ENCODE data around the gene ASIC4.

Gene ASIC4

DNA sequence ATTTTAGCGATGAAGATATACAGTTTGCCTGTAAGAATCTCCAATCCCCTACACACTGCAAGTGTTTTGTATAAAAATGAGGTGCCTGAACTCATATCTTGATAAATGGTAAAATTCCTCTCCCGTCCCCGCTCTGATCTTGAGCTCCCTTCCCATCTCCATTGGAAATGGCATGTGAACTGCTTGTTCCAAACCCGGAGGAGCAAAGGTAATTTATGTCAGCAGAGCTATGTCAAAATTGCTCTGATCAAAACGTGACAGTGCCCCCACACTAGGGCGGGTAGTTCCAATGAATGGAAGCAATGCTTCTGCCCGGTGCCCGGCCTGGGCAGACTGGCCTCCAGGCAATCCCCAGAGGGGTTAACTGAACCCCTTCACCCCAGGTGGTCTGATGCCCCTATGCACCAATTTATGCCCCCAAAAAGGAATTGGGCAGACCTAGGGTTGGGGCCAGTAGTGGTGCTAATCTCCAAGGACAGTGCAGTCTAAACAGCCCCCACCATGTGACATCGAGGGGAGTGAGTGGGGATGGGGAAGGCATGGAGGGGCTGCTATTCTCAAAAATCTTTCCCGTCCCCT, 19.2 kb upstream of the ASIC4 start:
- WGBS (ENCODE audit: extremely low coverage, insufficient coverage, low lambda C conversion rate): no CpG with 5 or more reads among the region's 10 CpGs
- Histone ChIP-seq H2AK5ac (ENCODE audit: low read length) (no peak overlapping the region), H3K4ac (ENCODE audit: low read depth, low read length) (no peak overlapping the region), H3K23ac (ENCODE audit: low read length) (no peak overlapping the region), H2BK5ac (ENCODE audit: low read length) (no peak overlapping the region), H3K27ac (ENCODE audit: low read depth, low read length) (no peak overlapping the region), H3K9ac (ENCODE audit: low read length) (no peak overlapping the region), H3K56ac (ENCODE audit: low read length) (no peak overlapping the region), H3K36me3 (ENCODE audit: control insufficient read depth, insufficient read depth, low read length) (no peaks in the 10 kb centered on the region), H3K4me2 (ENCODE audit: low read length) (no peak overlapping the region), H3K4me1 (ENCODE audit: control insufficient read depth, low read depth, low read length) (peaks cover 11% of the 10 kb centered on the region), H2BK120ac (ENCODE audit: low read depth, low read length) (no peak overlapping the region), H3K79me2 (ENCODE audit: control insufficient read depth, insufficient read depth, low read length) (no peaks in the 10 kb centered on the region), H3K18ac (ENCODE audit: low read length) (no peak overlapping the region), H3K4me3 (ENCODE audit: low read length) (no peak overlapping the region), H4K5ac (ENCODE audit: low read length) (no peak overlapping the region), H4K8ac (ENCODE audit: low read depth, low read length) (no peak overlapping the region), H3K79me1 (ENCODE audit: low read length) (peaks cover 2% of the 10 kb centered on the region), H2BK15ac (replicated peaks; ENCODE audit: low read depth) (no peak overlapping the region), H3K27me3 (ENCODE audit: insufficient read depth, low read length, poor library complexity) (peaks cover 20% of the 10 kb centered on the region)
- DNase-seq: no peak

DNA sequence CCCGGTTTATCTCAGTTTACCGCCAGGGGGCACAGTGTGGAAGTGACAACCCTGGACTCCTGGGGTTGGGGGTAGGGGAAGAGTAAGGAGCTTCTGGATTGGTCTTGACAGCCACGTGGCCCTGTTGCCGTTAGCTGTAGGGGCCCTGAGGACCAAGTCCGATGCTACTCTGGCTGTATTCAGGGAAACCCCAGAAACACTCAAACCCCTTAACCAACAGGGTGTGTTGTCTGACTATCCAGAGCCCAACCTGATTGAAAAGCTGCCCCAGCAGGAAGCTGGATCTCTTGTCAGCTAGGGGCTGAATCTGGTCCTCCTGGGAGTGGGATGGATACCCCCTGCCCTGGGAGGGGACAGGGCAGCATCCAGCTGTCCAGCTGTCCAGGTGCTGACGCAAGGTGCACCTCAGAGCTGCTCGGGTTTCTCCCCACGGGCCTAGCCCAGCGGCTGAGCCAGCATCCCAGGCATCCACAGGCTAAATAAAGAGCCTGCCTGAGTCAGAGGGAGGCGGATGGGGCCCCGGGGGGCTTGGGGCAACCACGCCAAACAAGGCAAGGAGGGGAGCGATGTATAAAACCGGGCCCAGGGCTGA, 18.7 kb upstream of the ASIC4 start:
- peaks cover 20% of the 10 kb centered on the region for H3K27me3 ChIP-seq (ENCODE audit: insufficient read depth, low read length, poor library complexity)

DNA sequence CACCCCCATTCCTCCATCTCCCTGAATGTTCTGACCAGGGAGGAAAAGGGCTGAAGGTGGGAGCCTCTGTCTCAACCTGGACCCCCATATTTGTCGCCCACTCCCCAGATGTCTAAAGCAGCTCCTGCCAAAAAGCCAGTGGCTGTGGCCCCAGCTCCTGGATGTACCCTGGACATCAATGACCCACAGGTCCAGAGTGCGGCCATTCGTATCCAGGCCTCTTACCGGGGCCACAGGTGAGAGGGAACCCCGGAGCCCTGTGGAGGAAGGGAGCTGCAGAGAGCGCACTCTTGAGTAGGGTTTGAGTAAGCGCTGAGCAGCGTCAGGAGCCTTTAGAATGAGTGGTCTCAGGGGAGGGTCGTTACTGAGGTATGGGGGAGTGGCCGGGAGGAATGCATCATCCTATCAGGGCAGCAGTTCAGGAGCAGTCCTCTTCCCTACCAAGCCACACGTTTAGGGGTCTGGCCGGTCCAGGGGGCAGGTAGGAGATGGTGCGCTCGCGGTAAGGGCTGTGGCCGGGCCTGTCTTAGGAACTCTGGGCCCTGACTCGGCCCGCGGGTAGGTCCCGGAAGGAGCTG, 17.9 kb upstream of the ASIC4 start:
- no peaks in the 10 kb centered on the region for H3K36me3 ChIP-seq (ENCODE audit: control insufficient read depth, insufficient read depth, low read length)
- no peak overlapping the region for H3K56ac ChIP-seq (ENCODE audit: low read length)
- no peak overlapping the region for H3K27ac ChIP-seq (ENCODE audit: low read depth, low read length)
- peaks cover 20% of the 10 kb centered on the region for H3K27me3 ChIP-seq (ENCODE audit: insufficient read depth, low read length, poor library complexity)
- WGBS (ENCODE audit: extremely low coverage, insufficient coverage, low lambda C conversion rate): no CpG with 5 or more reads among the region's 20 CpGs
- H3K18ac ChIP-seq (ENCODE audit: low read length): no peak overlapping the region
- no peak overlapping the region for H3K9ac ChIP-seq (ENCODE audit: low read length)
- H3K79me2 ChIP-seq (ENCODE audit: control insufficient read depth, insufficient read depth, low read length): no peaks in the 10 kb centered on the region
- H4K8ac ChIP-seq (ENCODE audit: low read depth, low read length): no peak overlapping the region
- DNase-seq: no peak
- peaks cover 2% of the 10 kb centered on the region for H3K79me1 ChIP-seq (ENCODE audit: low read length)
- H3K4ac ChIP-seq (ENCODE audit: low read depth, low read length): no peak overlapping the region
- H4K5ac ChIP-seq (ENCODE audit: low read length): no peak overlapping the region
- no peak overlapping the region for H3K23ac ChIP-seq (ENCODE audit: low read length)
- no peak overlapping the region for H2BK120ac ChIP-seq (ENCODE audit: low read depth, low read length)
- H3K4me1 ChIP-seq (ENCODE audit: control insufficient read depth, low read depth, low read length): peaks cover 17% of the 10 kb centered on the region
- H3K4me2 ChIP-seq (ENCODE audit: low read length): peak overlapping the region; percentile 6
- no peak overlapping the region for H3K4me3 ChIP-seq (ENCODE audit: low read length)
- H2BK15ac ChIP-seq (replicated peaks; ENCODE audit: low read depth): no peak overlapping the region
- no peak overlapping the region for H2BK5ac ChIP-seq (ENCODE audit: low read length)
- H2AK5ac ChIP-seq (ENCODE audit: low read length): no peak overlapping the region

More for the DNA sequence above, 18.7 kb upstream of the ASIC4 start:
- no peaks in the 10 kb centered on the region for H3K79me2 ChIP-seq (ENCODE audit: control insufficient read depth, insufficient read depth, low read length)
- no peak overlapping the region for H2AK5ac ChIP-seq (ENCODE audit: low read length)
- no peak overlapping the region for H2BK5ac ChIP-seq (ENCODE audit: low read length)
- H3K4me3 ChIP-seq (ENCODE audit: low read length): no peak overlapping the region
- H2BK120ac ChIP-seq (ENCODE audit: low read depth, low read length): no peak overlapping the region
- H3K4me1 ChIP-seq (ENCODE audit: control insufficient read depth, low read depth, low read length): peaks cover 17% of the 10 kb centered on the region
- no peak overlapping the region for H3K4me2 ChIP-seq (ENCODE audit: low read length)
- H3K36me3 ChIP-seq (ENCODE audit: control insufficient read depth, insufficient read depth, low read length): no peaks in the 10 kb centered on the region
- no peak overlapping the region for H3K27ac ChIP-seq (ENCODE audit: low read depth, low read length)
- H3K4ac ChIP-seq (ENCODE audit: low read depth, low read length): no peak overlapping the region
- no peak overlapping the region for H3K56ac ChIP-seq (ENCODE audit: low read length)
- H3K18ac ChIP-seq (ENCODE audit: low read length): no peak overlapping the region
- no peak overlapping the region for H2BK15ac ChIP-seq (replicated peaks; ENCODE audit: low read depth)
- DNase-seq: peak; percentile 92
- no peak overlapping the region for H4K8ac ChIP-seq (ENCODE audit: low read depth, low read length)
- no peak overlapping the region for H4K5ac ChIP-seq (ENCODE audit: low read length)
- WGBS (ENCODE audit: extremely low coverage, insufficient coverage, low lambda C conversion rate): no CpG with 5 or more reads among the region's 14 CpGs
- H3K79me1 ChIP-seq (ENCODE audit: low read length): peaks cover 2% of the 10 kb centered on the region
- H3K23ac ChIP-seq (ENCODE audit: low read length): no peak overlapping the region
- H3K9ac ChIP-seq (ENCODE audit: low read length): no peak overlapping the region

- Histone ChIP-seq H3K36me3 (ENCODE audit: control insufficient read depth, insufficient read depth, low read length) (no peaks in the 10 kb centered on the region), H3K79me2 (ENCODE audit: control insufficient read depth, insufficient read depth, low read length) (no peaks in the 10 kb centered on the region), H3K27me3 (ENCODE audit: insufficient read depth, low read length, poor library complexity) (peaks cover 20% of the 10 kb centered on the region), H2BK15ac (replicated peaks; ENCODE audit: low read depth) (no peak overlapping the region), H3K4ac (ENCODE audit: low read depth, low read length) (no peak overlapping the region), H2BK5ac (ENCODE audit: low read length) (no peak overlapping the region), H3K56ac (ENCODE audit: low read length) (no peak overlapping the region), H3K4me1 (ENCODE audit: control insufficient read depth, low read depth, low read length) (peaks cover 17% of the 10 kb centered on the region), H3K23ac (ENCODE audit: low read length) (peak overlapping the region; percentile 29), H3K4me3 (ENCODE audit: low read length) (no peak overlapping the region), H3K4me2 (ENCODE audit: low read length) (peak overlapping the region; percentile 6), H4K8ac (ENCODE audit: low read depth, low read length) (no peak overlapping the region), H2AK5ac (ENCODE audit: low read length) (no peak overlapping the region), H3K79me1 (ENCODE audit: low read length) (peaks cover 2% of the 10 kb centered on the region), H3K18ac (ENCODE audit: low read length) (no peak overlapping the region), H3K9ac (ENCODE audit: low read length) (peak overlapping the region; percentile 4), H2BK120ac (ENCODE audit: low read depth, low read length) (no peak overlapping the region), H4K5ac (ENCODE audit: low read length) (no peak overlapping the region), H3K27ac (ENCODE audit: low read depth, low read length) (no peak overlapping the region)
- no peak for DNase-seq
- WGBS (ENCODE audit: extremely low coverage, insufficient coverage, low lambda C conversion rate): no CpG with 5 or more reads among the region's 61 CpGs
Measured at GRCh38 chr2:219496825-219497494, 17.3 kb upstream of the ASIC4 start.

DNA sequence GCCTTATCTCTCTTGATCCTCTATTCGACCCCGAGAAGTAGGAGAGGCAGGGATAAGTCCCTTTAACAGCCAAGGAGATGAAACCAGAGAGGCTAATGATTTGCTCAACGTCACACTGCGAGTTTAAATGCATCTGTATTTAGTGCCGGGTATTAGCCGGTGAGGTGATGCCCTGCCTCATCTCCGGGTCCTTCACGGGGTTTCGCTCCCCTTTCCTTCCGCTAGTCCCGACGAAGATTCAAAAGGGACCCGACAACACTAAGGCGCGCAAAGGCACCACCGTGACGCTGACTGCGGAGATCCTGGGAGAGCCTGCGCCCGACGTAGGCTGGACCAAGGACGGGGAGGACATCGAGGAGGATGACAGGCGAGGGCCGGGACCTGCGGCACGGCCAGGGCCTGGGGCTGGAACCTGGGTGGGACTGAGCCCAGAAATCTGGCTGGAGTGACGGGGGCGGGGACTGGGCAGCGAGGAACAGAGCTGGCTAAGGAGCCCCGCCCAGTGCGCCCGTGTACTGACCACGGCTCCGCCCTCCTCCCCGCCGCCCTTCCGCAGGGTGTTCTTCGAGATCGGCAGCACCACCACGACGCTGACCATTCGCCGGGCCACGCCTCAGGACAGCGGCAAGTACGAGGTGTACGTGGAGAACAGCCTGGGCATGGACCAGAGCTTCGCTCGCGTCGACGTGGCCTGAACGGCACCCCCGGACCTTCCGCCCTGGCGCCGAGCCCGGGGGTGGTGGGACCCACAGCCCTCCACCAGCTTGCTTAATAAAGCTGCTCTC, 16.6 kb upstream of the ASIC4 start:
- Histone ChIP-seq H2BK15ac (replicated peaks; ENCODE audit: low read depth) (no peak overlapping the region), H2BK5ac (ENCODE audit: low read length) (no peak overlapping the region), H4K5ac (ENCODE audit: low read length) (no peak overlapping the region), H3K9ac (ENCODE audit: low read length) (peak overlapping the region; percentile 61), H3K4me1 (ENCODE audit: control insufficient read depth, low read depth, low read length) (peaks cover 17% of the 10 kb centered on the region), H3K36me3 (ENCODE audit: control insufficient read depth, insufficient read depth, low read length) (no peaks in the 10 kb centered on the region), H3K79me2 (ENCODE audit: control insufficient read depth, insufficient read depth, low read length) (no peaks in the 10 kb centered on the region), H3K18ac (ENCODE audit: low read length) (no peak overlapping the region), H3K23ac (ENCODE audit: low read length) (peak overlapping the region; percentile 25), H3K56ac (ENCODE audit: low read length) (peak overlapping the region; percentile 85), H2AK5ac (ENCODE audit: low read length) (no peak overlapping the region), H3K4ac (ENCODE audit: low read depth, low read length) (no peak overlapping the region), H3K79me1 (ENCODE audit: low read length) (peaks cover 2% of the 10 kb centered on the region), H3K27me3 (ENCODE audit: insufficient read depth, low read length, poor library complexity) (peaks cover 20% of the 10 kb centered on the region), H3K4me2 (ENCODE audit: low read length) (peak overlapping the region; percentile 56), H3K27ac (ENCODE audit: low read depth, low read length) (peak overlapping the region; percentile 25), H4K8ac (ENCODE audit: low read depth, low read length) (no peak overlapping the region), H2BK120ac (ENCODE audit: low read depth, low read length) (no peak overlapping the region), H3K4me3 (ENCODE audit: low read length) (peak overlapping the region; percentile 16)
- no CpG with 5 or more reads among the region's 59 CpGs for WGBS (ENCODE audit: extremely low coverage, insufficient coverage, low lambda C conversion rate)
- DNase-seq: no peak
